ENCODE data around the gene LRRC70. TPM values are rescaled to one million over a fixed set of nuclear protein-coding genes. Genes with fewer than 3 reads are reported as not detected.

Gene LRRC70
- total and polyA plus RNA-seq, 2 of the 8 experiments (the other 6 are each of a cell fraction or from before 2014, with no cell fraction given) = 0.62 to 0.67 TPM

- no peak for FAIRE-seq
- no peak overlapping the region for H2AFZ ChIP-seq (ENCODE audit: low read length)
- no peak overlapping the region for H2BK20ac ChIP-seq (ENCODE audit: low read length)
- no peak overlapping the region for H3K9ac ChIP-seq (replicated peaks in 1 of 4; ENCODE audit: extremely low read depth in 1 of 4, low read depth in 3 of 4, low read length in 3 of 4)
- no peaks in the 10 kb centered on the region for H3K27me3 ChIP-seq (replicated peaks in 1 of 4; ENCODE audit: control insufficient read depth in 3 of 4, extremely low read depth in 1 of 4, insufficient read depth in 3 of 4, low read length in 3 of 4)
- no peak overlapping the region for H3K4me3 ChIP-seq (ENCODE audit: extremely low read depth in 1 of 4, insufficient read depth in 2 of 4, low read depth in 3 of 4, low read length in 4 of 4)
- WGBS, 2 experiments (ENCODE audit: extremely low coverage in 1 of 2, insufficient coverage in 1 of 2, insufficient read length in 1 of 2, insufficient replicate concordance in 2 of 2, low coverage in 1 of 2, low lambda C conversion rate in 2 of 2, missing lambda C conversion rate in 1 of 2) = 91% methylated on average over 5 of the region's 5 CpGs; no CpG with 5 or more reads in 1 of the 2 experiments
- H3K36me3 ChIP-seq (ENCODE audit: control insufficient read depth in 2 of 4, insufficient read depth in 4 of 4, low read length in 3 of 4) = 0 out of 8 replicates have a peak, but pooled peaks cover 0 to 2% (median 0%) of the 10 kb centered on the region in 4 experiments
- H2BK12ac ChIP-seq (ENCODE audit: low read depth, low read length) = no peak overlapping the region
- no peak overlapping the region for H3K23ac ChIP-seq (ENCODE audit: insufficient read length)
- no peaks in the 10 kb centered on the region for H3K4me1 ChIP-seq (replicated peaks in 1 of 4; ENCODE audit: control insufficient read depth in 3 of 4, insufficient read depth in 4 of 4, low read length in 3 of 4)
- H4K91ac ChIP-seq (replicated peaks; ENCODE audit: insufficient read length, low read length) = no peak overlapping the region
- DNase-seq (ENCODE audit: low read depth in 1 of 2, low spot score in 2 of 2) = no peak
- H3K14ac ChIP-seq (ENCODE audit: insufficient read length) = no peak overlapping the region
- H4K5ac ChIP-seq (ENCODE audit: insufficient read length, low read depth, low read length) = no peak overlapping the region
- H4K20me1 ChIP-seq (replicated peaks in 1 of 2; ENCODE audit: control insufficient read depth in 1 of 2, insufficient read depth in 2 of 2, low read length in 2 of 2) = no peaks in the 10 kb centered on the region
- POLR2A ChIA-PET (ENCODE audit: partially characterized antibody) = no interaction called here
- H2BK15ac ChIP-seq (ENCODE audit: low read length) = no peak overlapping the region
- no peak overlapping the region for H3K27ac ChIP-seq (ENCODE audit: low read depth, low read length)
- H3K23me2 ChIP-seq (ENCODE audit: low read depth, low read length) = no peaks in the 10 kb centered on the region
- H3K79me2 ChIP-seq (ENCODE audit: control insufficient read depth in 1 of 2, insufficient read depth in 2 of 2, low read length in 2 of 2) = no peaks in the 10 kb centered on the region
- no peak overlapping the region for H3K18ac ChIP-seq (ENCODE audit: extremely low read depth, low read length)
- no peak overlapping the region for H3K56ac ChIP-seq (replicated peaks; ENCODE audit: insufficient read length, low read depth, low read length)
- H3K79me1 ChIP-seq (ENCODE audit: low read depth, low read length) = no peaks in the 10 kb centered on the region
- H2BK5ac ChIP-seq (ENCODE audit: low read depth, low read length) = no peak overlapping the region
- no peak overlapping the region for H3K4ac ChIP-seq (replicated peaks; ENCODE audit: insufficient read length, low read depth, low read length)
- no peak overlapping the region for H2BK120ac ChIP-seq (replicated peaks; ENCODE audit: low read depth, low read length)
- CTCF ChIA-PET (ENCODE audit: partially characterized antibody) = interaction anchor here (2.0 kb wide), 1 partner anchor 14 kb away, joined by 8 read pairs; no protein-coding TSS in a partner anchor
- H3K4me2 ChIP-seq (ENCODE audit: insufficient read depth in 1 of 2, low read depth in 2 of 2, low read length in 2 of 2) = no peak overlapping the region
- no peaks in the 10 kb centered on the region for H3K9me3 ChIP-seq (ENCODE audit: insufficient read depth in 2 of 2, low read depth in 1 of 2, low read length in 1 of 2)
- no peak overlapping the region for H4K8ac ChIP-seq (ENCODE audit: extremely low read depth, insufficient read depth, low read length)
- H2AK5ac ChIP-seq (ENCODE audit: low read depth, low read length) = no peak overlapping the region
- no peak for TF ChIP-seq SIRT6 (IDR thresholded peaks at IDR 0.05; ENCODE audit: low read length)
- TF ChIP-seq BRCA1 (IDR thresholded peaks at IDR 0.05; ENCODE audit: low read depth, low read length) = no peak
- TF ChIP-seq CTCF (IDR thresholded peaks at IDR 0.05; ENCODE audit: control extremely low read depth in 1 of 3, insufficient read depth in 1 of 3, low read depth in 1 of 3, low read length in 3 of 3) = no peak
- TF ChIP-seq SP2 (IDR thresholded peaks at IDR 0.05; ENCODE audit: low read length) = no peak
- TF ChIP-seq TAF7 (optimal IDR thresholded peaks at IDR 0.05; ENCODE audit: borderline replicate concordance, low read depth, low read length) = no peak
- no peak for TF ChIP-seq EZH2 (IDR thresholded peaks at IDR 0.05; ENCODE audit: low read depth, low read length, severe bottlenecking)
- TF ChIP-seq ATF2 (IDR thresholded peaks at IDR 0.05; ENCODE audit: low read length) = no peak
- TF ChIP-seq RXRA (IDR thresholded peaks at IDR 0.05; ENCODE audit: insufficient read depth, low read depth, low read length) = no peak
- TF ChIP-seq GABPA (IDR thresholded peaks at IDR 0.05; ENCODE audit: borderline replicate concordance, insufficient read depth, low read length) = no peak
- no peak for TF ChIP-seq TCF12 (IDR thresholded peaks at IDR 0.05; ENCODE audit: low read depth, low read length)
Observed at GRCh38 chr5:62603934-62604333, 25.3 kb downstream of the LRRC70 start.
